HEK293 (cell line): Measurements from ENCODE around the gene ADD2.

Source experiments
- CTCF ChIA-PET: fragments of 350-600 bp; formaldehyde crosslinking; extraction: SDS; loops from one replicate; lab custom pipeline; 2021; ENCODE audit warnings: antibody characterized with exemption; lab: Yijun Ruan, JAX
- POLR2A ChIA-PET: fragments of 300-600 bp; formaldehyde crosslinking; extraction: SDS; loops from one replicate; lab custom pipeline; 2020; ENCODE audit warnings: antibody characterized with exemption, inconsistent platforms; lab: Yijun Ruan, JAX
- H3K27ac ChIP-seq: fragments of 200-500 bp; sonication (Bioruptor generic); 2 replicates; pipeline ENCODE4 v1.5.1; 2014; ENCODE audit warnings: low read depth, low read length, control low read depth, inconsistent platforms; ENCODE audit errors: extremely low read depth
- H3K36me3 ChIP-seq, 2 experiments: fragments of 200-500 bp in 1 of 2; sonication (Bioruptor generic) in 1 of 2; 1 replicate in 1 of 2; 2 replicates in 1 of 2; pipeline ENCODE4 v1.5.1; 2014 to 2017; ENCODE audit warnings: inconsistent platforms in 2 of 2, low read length in 2 of 2; ENCODE audit not compliant: control insufficient read depth in 2 of 2, insufficient read depth in 1 of 2
- H3K4me1 ChIP-seq: fragments of 200-500 bp; sonication (Bioruptor generic); 2 replicates; pipeline ENCODE4 v1.5.1; 2014; ENCODE audit warnings: mild to moderate bottlenecking, low read length, inconsistent platforms; ENCODE audit not compliant: control insufficient read depth, insufficient read depth
- H3K4me3 ChIP-seq: 2 replicates; pipeline ENCODE4 v1.5.1; 2011; ENCODE audit warnings: low read depth, mild to moderate bottlenecking, control low read depth, low read length, moderate library complexity
- H3K9me3 ChIP-seq: fragments of 200-500 bp; sonication (Bioruptor generic); 2 replicates; pipeline ENCODE4 v1.5.1; 2014; ENCODE audit warnings: low read depth, low read length, inconsistent platforms; ENCODE audit not compliant: control insufficient read depth, insufficient read depth
- AEBP2 ChIP-seq: fragments of 450-650 bp; formaldehyde crosslinking; IDR thresholded peaks from 2 replicates; pipeline ENCODE4 v1.5.1; 2016; ENCODE audit warnings: missing biosample characterization, missing genetic modification characterization, borderline replicate concordance
- GLI2 ChIP-seq: fragments of 450-650 bp; formaldehyde crosslinking; IDR thresholded peaks from 2 replicates; pipeline ENCODE4; 2017; ENCODE audit warnings: missing biosample characterization, missing genetic modification characterization, low read depth, borderline replicate concordance
- KLF1 ChIP-seq: fragments of 450-650 bp; formaldehyde crosslinking; IDR thresholded peaks from 2 replicates; pipeline ENCODE4 v1.5.1; 2016; ENCODE audit warnings: missing biosample characterization, missing genetic modification characterization
- KLF17 ChIP-seq: fragments of 450-650 bp; formaldehyde crosslinking; IDR thresholded peaks from 2 replicates; pipeline ENCODE4 v1.5.1; 2016; ENCODE audit warnings: missing biosample characterization, missing genetic modification characterization
- SP3 ChIP-seq: fragments of 450-650 bp; formaldehyde crosslinking; IDR thresholded peaks from 2 replicates; pipeline ENCODE4 v1.5.1; 2016; ENCODE audit warnings: missing biosample characterization, missing genetic modification characterization
- TCF7L2 ChIP-seq: IDR thresholded peaks from 2 replicates; pipeline ENCODE4 v1.6.1; 2011; ENCODE audit warnings: low read depth, mild to moderate bottlenecking, inconsistent platforms, low read length, moderate library complexity, borderline replicate concordance
- WT1 ChIP-seq: fragments of 450-650 bp; formaldehyde crosslinking; IDR thresholded peaks from 2 replicates; pipeline ENCODE4 v1.5.1; 2016; ENCODE audit warnings: missing biosample characterization, missing genetic modification characterization
- ZBTB1 ChIP-seq: fragments of 450-650 bp; formaldehyde crosslinking; IDR thresholded peaks from 2 replicates; pipeline ENCODE4 v1.5.1; 2016; ENCODE audit warnings: missing biosample characterization, missing genetic modification characterization
- ZFHX2 ChIP-seq: fragments of 450-650 bp; formaldehyde crosslinking; conservative IDR thresholded peaks from 2 replicates; pipeline ENCODE4 v1.5.1; 2016; ENCODE audit warnings: missing biosample characterization, missing genetic modification characterization
- ZNF16 ChIP-seq: fragments of 450-650 bp; formaldehyde crosslinking; IDR thresholded peaks from 2 replicates; pipeline ENCODE4 v1.5.1; 2016; ENCODE audit warnings: low read depth, missing biosample characterization, missing genetic modification characterization
- ZNF416 ChIP-seq: fragments of 450-650 bp; formaldehyde crosslinking; IDR thresholded peaks from 2 replicates; pipeline ENCODE4 v1.5.1; 2016; ENCODE audit warnings: missing biosample characterization, missing genetic modification characterization
- ZNF510 ChIP-seq: fragments of 450-650 bp; formaldehyde crosslinking; IDR thresholded peaks from 2 replicates; pipeline ENCODE4 v1.5.1; 2018; ENCODE audit warnings: mild to moderate bottlenecking, missing genetic modification characterization, missing biosample characterization; ENCODE audit not compliant: insufficient replicate concordance
- ZNF544 ChIP-seq: fragments of 450-650 bp; formaldehyde crosslinking; IDR thresholded peaks from 2 replicates; pipeline ENCODE4 v1.5.0; 2017; ENCODE audit warnings: missing biosample characterization, missing genetic modification characterization
- ZNF624 ChIP-seq: fragments of 450-650 bp; formaldehyde crosslinking; IDR thresholded peaks from 2 replicates; pipeline ENCODE4 v1.5.1; 2017; ENCODE audit warnings: missing biosample characterization, missing genetic modification characterization
- ZNF707 ChIP-seq: fragments of 450-650 bp; formaldehyde crosslinking; IDR thresholded peaks from 2 replicates; pipeline ENCODE4 v1.5.1; 2016; ENCODE audit warnings: missing biosample characterization, missing genetic modification characterization
- ZNF792 ChIP-seq: fragments of 450-650 bp; formaldehyde crosslinking; IDR thresholded peaks from 2 replicates; pipeline ENCODE4 v1.5.1; 2016; ENCODE audit warnings: missing biosample characterization, missing genetic modification characterization
- ZSCAN23 ChIP-seq: fragments of 450-650 bp; formaldehyde crosslinking; IDR thresholded peaks from 2 replicates; pipeline ENCODE4 v1.5.1; 2016; ENCODE audit warnings: missing biosample characterization, missing genetic modification characterization
- ZSCAN5A ChIP-seq: fragments of 450-650 bp; formaldehyde crosslinking; IDR thresholded peaks from 2 replicates; pipeline ENCODE4 v1.5.1; 2016; ENCODE audit warnings: missing biosample characterization, missing genetic modification characterization
- TF ChIP-seq, protein P1 (sequence below): fragments of 450-650 bp; formaldehyde crosslinking; IDR thresholded peaks from 2 replicates; pipeline ENCODE4 v1.5.1; 2016; ENCODE audit warnings: missing biosample characterization, missing genetic modification characterization
- TF ChIP-seq, protein P2 (sequence below): fragments of 450-650 bp; formaldehyde crosslinking; IDR thresholded peaks from 2 replicates; pipeline ENCODE4 v1.5.1; 2016; ENCODE audit warnings: missing biosample characterization, missing genetic modification characterization

Gene ADD2

DNA sequence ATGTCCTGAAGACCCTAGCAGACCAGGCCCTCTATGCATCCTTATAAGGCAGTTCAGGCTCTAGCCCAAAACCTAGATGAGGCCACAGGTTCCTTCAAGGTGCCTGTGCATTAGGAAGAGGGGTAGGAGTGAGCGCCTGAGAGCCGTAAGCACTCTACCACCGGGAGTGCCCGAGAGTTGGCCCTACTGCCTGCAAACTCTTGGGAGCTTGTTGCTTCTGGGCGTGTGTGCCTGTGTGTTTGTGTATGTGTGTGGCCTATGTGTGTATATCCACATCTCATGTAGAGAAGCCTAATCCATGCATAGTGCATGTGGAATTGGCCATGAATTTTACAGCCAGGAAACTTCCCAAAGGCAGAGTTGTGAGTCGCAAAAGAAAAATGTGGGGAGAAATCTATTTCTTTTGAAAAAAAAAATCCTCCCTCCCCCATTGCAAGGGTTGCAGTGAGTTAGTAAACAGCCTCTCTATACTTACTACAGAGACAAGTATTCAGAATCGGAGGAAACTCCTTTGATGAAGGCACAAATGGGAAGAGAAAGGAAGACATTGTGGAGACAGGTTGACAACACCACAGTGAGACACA, 96.8 kb downstream of the ADD2 start:
- ChIA-PET CTCF (interaction anchor here (1.0 kb wide), 2 partner anchors 15 to 114 kb away, joined by 4 read pairs; no protein-coding TSS in a partner anchor), POLR2A (no interaction called here)

DNA sequence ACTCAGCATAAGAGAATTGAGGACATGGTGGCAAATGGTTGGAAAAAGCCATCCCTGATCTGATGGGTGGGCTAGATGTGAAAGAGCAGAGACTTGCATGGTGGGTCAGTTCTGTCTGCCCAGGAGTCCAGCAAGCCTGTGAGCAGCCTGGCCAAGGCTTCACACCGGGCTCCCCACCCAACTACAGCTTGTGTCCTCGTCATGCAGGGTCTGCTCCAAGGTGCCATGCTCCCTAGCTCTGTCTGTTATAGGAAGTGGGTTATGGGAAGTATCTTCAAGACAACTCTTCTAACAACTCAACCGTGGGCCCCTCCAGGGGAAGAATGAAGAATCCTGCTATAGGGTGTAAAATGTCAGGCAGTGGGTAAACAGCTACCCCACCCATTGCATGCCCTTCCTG, 97.4 kb downstream of the ADD2 start:
- Histone ChIP-seq H3K4me1 (0 out of 2 replicates have a peak, but pooled peaks cover 2% of the 10 kb centered on the region), H3K9me3 (no peaks in the 10 kb centered on the region), H3K27ac (no peak overlapping the region), H3K36me3 (peaks cover 0 to 16% of the 10 kb centered on the region in 2 experiments; a peak in 1 of 3 replicates), H3K4me3 (no peak overlapping the region)
- TF ChIP-seq WT1 (tag by site-specific recombination) (no peak), KLF1 (tag by site-specific recombination) (no peak), ZSCAN5A (no peak), ZNF544 (no peak), ZNF416 (tag by site-specific recombination) (no peak), ZNF792 (tag by site-specific recombination) (no peak), ZFHX2 (tag by site-specific recombination) (no peak)
- TF ChIP-seq, protein P1, sequence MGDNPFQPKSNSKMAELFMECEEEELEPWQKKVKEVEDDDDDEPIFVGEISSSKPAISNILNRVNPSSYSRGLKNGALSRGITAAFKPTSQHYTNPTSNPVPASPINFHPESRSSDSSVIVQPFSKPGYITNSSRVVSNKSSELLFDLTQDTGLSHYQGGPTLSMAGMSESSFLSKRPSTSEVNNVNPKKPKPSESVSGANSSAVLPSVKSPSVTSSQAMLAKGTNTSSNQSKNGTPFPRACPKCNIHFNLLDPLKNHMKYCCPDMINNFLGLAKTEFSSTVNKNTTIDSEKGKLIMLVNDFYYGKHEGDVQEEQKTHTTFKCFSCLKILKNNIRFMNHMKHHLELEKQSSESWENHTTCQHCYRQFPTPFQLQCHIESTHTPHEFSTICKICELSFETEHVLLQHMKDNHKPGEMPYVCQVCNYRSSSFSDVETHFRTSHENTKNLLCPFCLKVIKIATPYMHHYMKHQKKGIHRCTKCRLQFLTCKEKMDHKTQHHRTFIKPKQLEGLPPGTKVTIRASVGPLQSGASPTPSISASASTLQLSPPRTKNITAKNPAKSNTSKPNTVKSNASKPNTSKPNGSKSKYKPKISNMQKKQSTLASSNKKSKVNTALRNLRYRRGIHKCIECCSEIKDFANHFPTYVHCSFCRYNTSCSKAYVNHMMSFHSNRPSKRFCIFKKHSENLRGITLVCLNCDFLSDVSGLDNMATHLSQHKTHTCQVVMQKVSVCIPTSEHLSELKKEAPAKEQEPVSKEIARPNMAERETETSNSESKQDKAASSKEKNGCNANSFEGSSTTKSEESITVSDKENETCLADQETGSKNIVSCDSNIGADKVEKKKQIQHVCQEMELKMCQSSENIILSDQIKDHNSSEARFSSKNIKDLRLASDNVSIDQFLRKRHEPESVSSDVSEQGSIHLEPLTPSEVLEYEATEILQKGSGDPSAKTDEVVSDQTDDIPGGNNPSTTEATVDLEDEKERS (tag by site-specific recombination), result no peak
- TF ChIP-seq, protein P2, sequence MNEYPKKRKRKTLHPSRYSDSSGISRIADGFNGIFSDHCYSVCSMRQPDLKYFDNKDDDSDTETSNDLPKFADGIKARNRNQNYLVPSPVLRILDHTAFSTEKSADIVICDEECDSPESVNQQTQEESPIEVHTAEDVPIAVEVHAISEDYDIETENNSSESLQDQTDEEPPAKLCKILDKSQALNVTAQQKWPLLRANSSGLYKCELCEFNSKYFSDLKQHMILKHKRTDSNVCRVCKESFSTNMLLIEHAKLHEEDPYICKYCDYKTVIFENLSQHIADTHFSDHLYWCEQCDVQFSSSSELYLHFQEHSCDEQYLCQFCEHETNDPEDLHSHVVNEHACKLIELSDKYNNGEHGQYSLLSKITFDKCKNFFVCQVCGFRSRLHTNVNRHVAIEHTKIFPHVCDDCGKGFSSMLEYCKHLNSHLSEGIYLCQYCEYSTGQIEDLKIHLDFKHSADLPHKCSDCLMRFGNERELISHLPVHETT (tag by site-specific recombination), result no peak
- CTCF ChIA-PET, result interaction anchor here (0.5 to 1.0 kb wide), 4 partner anchors 9 to 192 kb away, joined by 3 to 4 read pairs (median 4); no protein-coding TSS in a partner anchor
- POLR2A ChIA-PET, result no interaction called here

More for the DNA sequence above, 96.8 kb downstream of the ADD2 start:
- Histone ChIP-seq H3K9me3 (no peaks in the 10 kb centered on the region), H3K36me3 (peaks cover 0 to 21% of the 10 kb centered on the region in 2 experiments; a peak in 1 of 3 replicates), H3K4me1 (0 out of 2 replicates have a peak, but pooled peaks cover 2% of the 10 kb centered on the region), H3K27ac (no peak overlapping the region), H3K4me3 (no peak overlapping the region)
- no peak for TF ChIP-seq KLF17
- TF ChIP-seq TCF7L2, result no peak
- TF ChIP-seq ZNF707 (tag by site-specific recombination), result no peak
- no peak for TF ChIP-seq GLI2

DNA sequence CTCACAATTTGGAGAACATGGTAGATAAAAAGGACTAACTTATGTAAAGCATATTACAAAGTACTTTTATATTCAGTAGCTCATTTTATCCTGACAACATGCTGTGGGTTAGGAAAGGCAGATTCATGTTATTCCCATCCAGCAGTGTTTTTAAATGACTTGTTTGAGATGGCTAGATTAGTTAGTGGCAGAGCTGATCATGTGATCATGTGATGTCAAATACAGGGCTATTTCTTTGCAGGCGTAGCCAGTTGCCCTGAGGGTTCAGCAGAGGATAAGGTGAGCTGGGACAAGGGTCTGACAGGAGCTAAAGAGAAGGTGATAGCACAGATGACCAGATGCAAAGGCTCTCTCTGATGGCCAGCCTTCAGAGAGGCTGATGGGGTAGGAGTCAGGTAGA, 97.8 kb downstream of the ADD2 start:
- no peaks in the 10 kb centered on the region for H3K9me3 ChIP-seq
- 0 out of 2 replicates have a peak, but pooled peaks cover 2% of the 10 kb centered on the region for H3K4me1 ChIP-seq
- ChIA-PET POLR2A (no interaction called here), CTCF (interaction anchor here (0.5 to 1.9 kb wide), 6 partner anchors 10 to 367 kb away, joined by 3 to 8 read pairs (median 4); partner anchors contain the start of gene ADD2)
- H3K36me3 ChIP-seq, result peaks cover 0 to 13% of the 10 kb centered on the region in 2 experiments; a peak in 1 of 3 replicates
- H3K27ac ChIP-seq, result no peak overlapping the region
- H3K4me3 ChIP-seq, result no peak overlapping the region
- TF ChIP-seq AEBP2 (tag by site-specific recombination) (no peak), ZBTB1 (tag by site-specific recombination) (no peak), ZSCAN23 (no peak), SP3 (tag by site-specific recombination) (no peak), ZNF16 (tag by site-specific recombination) (no peak), ZNF510 (tag by site-specific recombination) (no peak), ZNF624 (tag by site-specific recombination) (no peak), ZNF707 (tag by site-specific recombination) (no peak)
